GM19328 (cell line): Measurements from ENCODE around the gene PCDHB14.

Experiments
- ATAC-seq: cut with Tn5 transposase; IDR thresholded peaks from one replicate; pipeline ENCODE4 v1.9.1; 2021; ENCODE audit warnings: mild to moderate bottlenecking, moderate library complexity; ENCODE audit not compliant: unreplicated experiment

The PCDHB14 gene

DNA sequence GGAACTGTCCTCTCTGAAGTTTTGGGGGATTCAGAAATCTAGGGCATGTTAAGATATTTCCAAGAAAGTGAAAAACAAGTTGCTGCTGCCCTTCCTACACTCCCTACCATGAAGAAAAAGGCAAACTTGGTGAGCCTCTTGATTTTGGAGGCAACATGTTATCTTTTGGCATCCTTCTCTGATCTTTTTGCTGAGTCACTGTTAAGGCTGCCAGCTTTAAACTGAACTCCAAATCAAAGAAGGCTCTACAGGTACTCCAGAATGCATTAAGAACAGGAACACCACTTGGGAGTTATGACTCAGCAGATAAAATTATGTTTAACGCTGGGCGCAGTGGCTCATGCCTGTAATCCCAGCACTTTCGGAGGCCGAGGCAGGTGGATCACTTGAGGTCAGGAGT lies 46.1 kb downstream of the PCDHB14 start:
- no peak for ATAC-seq

- no peak for ATAC-seq
Observed at GRCh38 chr5:141272906-141273305, 49.8 kb downstream of the PCDHB14 start.
